ENCODE measurements around the gene SPOCK2. TPM values are rescaled to one million over a fixed set of nuclear protein-coding genes. Genes with fewer than 3 reads are reported as not detected.

The SPOCK2 gene
- polyA plus RNA-seq, 1 experiment: 0.04 TPM

- ChIA-PET POLR2A (no interaction called here), CTCF (interaction anchor here (0.6 to 1.6 kb wide), 4 partner anchors 10 to 272 kb away, joined by 3 read pairs; no protein-coding TSS in a partner anchor)
- Histone ChIP-seq H3K27me3 (ENCODE audit: control insufficient read depth, insufficient read depth, low read length) (0 out of 2 replicates have a peak, but pooled peaks cover 2% of the 10 kb centered on the region), H3K36me3 (ENCODE audit: control insufficient read depth, insufficient read depth, low read length) (no peaks in the 10 kb centered on the region), H3K4me3 (ENCODE audit: low read depth, low read length) (no peak overlapping the region)
- TF ChIP-seq CTCF (IDR thresholded peaks at IDR 0.05; ENCODE audit: insufficient read depth, low read depth, low read length): no peak
- DNase-seq (ENCODE audit: low read depth): no peak
These were observed 20.1 kb downstream of the SPOCK2 start for GRCh38 chr10:72068126-72068765.

GRCh38 chr10:72067463-72068125 is 20.8 kb downstream of the SPOCK2 start:
- DNase-seq (ENCODE audit: low read depth): no peak
- no peaks in the 10 kb centered on the region for H3K36me3 ChIP-seq (ENCODE audit: control insufficient read depth, insufficient read depth, low read length)
- H3K4me3 ChIP-seq (ENCODE audit: low read depth, low read length): no peak overlapping the region
- TF ChIP-seq CTCF (IDR thresholded peaks at IDR 0.05; ENCODE audit: insufficient read depth, low read depth, low read length): no peak
- CTCF ChIA-PET: interaction anchor here (1.1 to 1.6 kb wide), 2 partner anchors 11 to 171 kb away, joined by 3 read pairs; no protein-coding TSS in a partner anchor
- POLR2A ChIA-PET: no interaction called here
- 0 out of 2 replicates have a peak, but pooled peaks cover 2% of the 10 kb centered on the region for H3K27me3 ChIP-seq (ENCODE audit: control insufficient read depth, insufficient read depth, low read length)

GRCh38 chr10:72066318-72067284 is 21.8 kb downstream of the SPOCK2 start:
- POLR2A ChIA-PET: no interaction called here
- H3K4me3 ChIP-seq (ENCODE audit: low read depth, low read length): no peak overlapping the region
- CTCF ChIA-PET: interaction anchor here (1.1 to 1.6 kb wide), 4 partner anchors 12 to 170 kb away, joined by 3 read pairs; no protein-coding TSS in a partner anchor
- no peaks in the 10 kb centered on the region for H3K36me3 ChIP-seq (ENCODE audit: control insufficient read depth, insufficient read depth, low read length)
- no peak for TF ChIP-seq CTCF (IDR thresholded peaks at IDR 0.05; ENCODE audit: insufficient read depth, low read depth, low read length)
- 0 out of 2 replicates have a peak, but pooled peaks cover 3% of the 10 kb centered on the region for H3K27me3 ChIP-seq (ENCODE audit: control insufficient read depth, insufficient read depth, low read length)
- no peak for DNase-seq (ENCODE audit: low read depth)

- TF ChIP-seq CTCF (IDR thresholded peaks at IDR 0.05; ENCODE audit: insufficient read depth, low read depth, low read length): no peak
- Histone ChIP-seq H3K4me3 (ENCODE audit: low read depth, low read length) (no peak overlapping the region), H3K36me3 (ENCODE audit: control insufficient read depth, insufficient read depth, low read length) (no peaks in the 10 kb centered on the region), H3K27me3 (ENCODE audit: control insufficient read depth, insufficient read depth, low read length) (peaks cover 9% of the 10 kb centered on the region; the same call in 1 of the 2 replicates)
- POLR2A ChIA-PET: no interaction called here
- DNase-seq (ENCODE audit: low read depth): no peak
- CTCF ChIA-PET: interaction anchor here (1.1 to 1.3 kb wide), 2 partner anchors 17 to 67 kb away, joined by 3 read pairs; no protein-coding TSS in a partner anchor
These were observed 22.8 kb downstream of the SPOCK2 start for GRCh38 chr10:72065439-72066025.
